Adipocyte (in vitro differentiated cells): Measurements from ENCODE around the gene TIPIN.
"Not testable (repeated sequence)": the region's sequence is repeated elsewhere in the genome, so short reads cannot be mapped to it uniquely, and the experiment has no call there.

Experiments used
- DNase-seq: peaks from one replicate; pipeline ENCODE4 v3.0.0-alpha.2; 2015; ENCODE audit warnings: low read depth
- H3K27me3 ChIP-seq: replicated peaks from 2 replicates; pipeline ENCODE4 v1.7.0; 2013; ENCODE audit warnings: mild to moderate bottlenecking, low read length, moderate library complexity; ENCODE audit not compliant: control insufficient read depth, insufficient read depth
- H3K36me3 ChIP-seq: 2 replicates; pipeline ENCODE4 v1.7.0; 2013; ENCODE audit warnings: low read length, mild to moderate bottlenecking, moderate library complexity; ENCODE audit not compliant: control insufficient read depth, insufficient read depth, severe bottlenecking
- H3K4me1 ChIP-seq: 2 replicates; pipeline ENCODE4 v1.7.0; 2013; ENCODE audit warnings: mild to moderate bottlenecking, low read length, moderate library complexity; ENCODE audit not compliant: control insufficient read depth, insufficient read depth
- H3K4me3 ChIP-seq: 2 replicates; pipeline ENCODE4 v1.7.0; 2013; ENCODE audit warnings: mild to moderate bottlenecking, low read length, moderate library complexity
- H3K9ac ChIP-seq: 2 replicates; pipeline ENCODE4 v1.7.0; 2013; ENCODE audit warnings: mild to moderate bottlenecking, low read length, moderate library complexity
- H3K9me3 ChIP-seq: 2 replicates; pipeline ENCODE4 v1.7.0; 2013; ENCODE audit warnings: mild to moderate bottlenecking, low read length, moderate library complexity; ENCODE audit not compliant: control insufficient read depth

The TIPIN gene

DNA sequence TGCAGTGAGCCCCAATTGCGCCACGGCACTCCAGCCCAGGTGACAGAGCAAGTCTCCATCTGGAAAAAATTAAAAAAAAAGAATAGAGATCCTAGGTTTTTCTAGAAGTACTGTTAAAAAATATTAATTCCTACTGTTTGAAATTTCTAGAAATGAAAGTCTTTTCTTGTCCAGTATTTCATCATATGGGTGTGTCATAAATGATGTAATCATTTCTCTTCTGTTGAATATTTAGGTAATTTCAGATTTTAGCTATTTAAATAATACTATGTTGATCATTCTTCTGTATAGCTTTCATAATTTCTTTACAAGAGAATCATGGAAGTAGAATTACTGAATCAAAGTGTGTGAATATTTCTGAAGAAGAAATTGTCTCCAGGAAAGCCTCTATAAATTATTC lies 24.9 kb upstream of the TIPIN start:
- peak; percentile 30 for DNase-seq
- not testable (repeated sequence) for H3K27me3 ChIP-seq, H3K9ac ChIP-seq, H3K4me3 ChIP-seq, H3K9me3 ChIP-seq, H3K4me1 ChIP-seq, H3K36me3 ChIP-seq

- Histone ChIP-seq H3K9ac (no peak overlapping the region), H3K9me3 (peaks cover 5% of the 10 kb centered on the region), H3K4me1 (no peaks in the 10 kb centered on the region), H3K36me3 (no peaks in the 10 kb centered on the region), H3K27me3 (no peaks in the 10 kb centered on the region), H3K4me3 (no peak overlapping the region)
- DNase-seq: no peak
These were observed 22.4 kb upstream of the TIPIN start for GRCh38 chr15:66378814-66379430.

- H3K4me3 ChIP-seq: no peak overlapping the region
- peaks cover 4% of the 10 kb centered on the region for H3K4me1 ChIP-seq
- H3K9me3 ChIP-seq: peaks cover 5% of the 10 kb centered on the region
- DNase-seq: no peak
- H3K36me3 ChIP-seq: no peaks in the 10 kb centered on the region
- H3K9ac ChIP-seq: no peak overlapping the region
- no peaks in the 10 kb centered on the region for H3K27me3 ChIP-seq
These were observed 17.7 kb upstream of the TIPIN start for GRCh38 chr15:66374179-66374578.

- no peaks in the 10 kb centered on the region for H3K27me3 ChIP-seq
- no peaks in the 10 kb centered on the region for H3K36me3 ChIP-seq
- H3K9ac ChIP-seq: peak overlapping the region; percentile 38
- H3K9me3 ChIP-seq: peaks cover 5% of the 10 kb centered on the region
- peak; percentile 34 for DNase-seq
- H3K4me3 ChIP-seq: peak overlapping the region; percentile 65
- peaks cover 4% of the 10 kb centered on the region for H3K4me1 ChIP-seq
These were observed 13.5 kb upstream of the TIPIN start for GRCh38 chr15:66369773-66370651.

GRCh38 chr15:66364944-66365528 lies 8.6 kb upstream of the TIPIN start:
- Histone ChIP-seq H3K9ac (no peak overlapping the region), H3K27me3 (no peaks in the 10 kb centered on the region), H3K9me3 (no peaks in the 10 kb centered on the region), H3K4me3 (no peak overlapping the region), H3K4me1 (peaks cover 2% of the 10 kb centered on the region), H3K36me3 (no peaks in the 10 kb centered on the region)
- DNase-seq: no peak

- no peaks in the 10 kb centered on the region for H3K9me3 ChIP-seq
- H3K4me1 ChIP-seq: no peaks in the 10 kb centered on the region
- H3K9ac ChIP-seq: no peak overlapping the region
- H3K27me3 ChIP-seq: no peaks in the 10 kb centered on the region
- no peaks in the 10 kb centered on the region for H3K36me3 ChIP-seq
- DNase-seq: no peak
- H3K4me3 ChIP-seq: no peak overlapping the region
These were observed 6.3 kb upstream of the TIPIN start for GRCh38 chr15:66362776-66363175.

DNA sequence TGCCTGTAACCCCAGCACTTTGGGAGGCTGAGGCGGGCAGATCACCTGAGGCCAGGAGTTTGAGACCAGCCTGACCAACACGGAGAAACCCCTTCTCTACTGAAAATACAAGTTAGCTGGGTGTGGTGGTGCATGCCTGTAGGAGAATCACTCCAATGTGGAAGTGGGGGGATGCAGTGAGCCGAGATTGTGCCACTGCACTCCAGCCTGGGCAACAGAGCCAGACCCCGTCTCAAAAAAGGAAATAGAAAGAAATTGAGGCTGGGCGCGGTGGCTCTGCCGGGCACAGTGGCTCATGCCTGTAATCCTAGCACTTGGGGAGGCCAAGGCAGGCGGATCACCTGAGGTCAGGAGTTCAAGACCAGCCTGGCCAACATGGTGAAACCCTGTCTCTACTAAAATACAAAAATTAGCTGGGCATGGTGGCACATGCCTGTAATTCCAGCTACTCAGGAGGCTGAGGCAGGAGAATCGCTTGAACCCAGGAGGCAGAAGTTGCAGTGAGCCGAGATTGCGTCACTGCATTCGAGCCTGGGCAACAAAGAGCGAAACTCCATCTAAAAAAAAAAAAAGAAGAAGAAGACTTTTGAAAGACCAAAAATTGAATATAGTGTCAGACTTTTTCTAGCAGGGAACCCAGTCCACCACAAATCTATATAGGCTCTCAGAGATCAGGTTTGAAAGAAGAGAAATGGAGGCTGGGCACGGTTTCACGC lies 5.4 kb upstream of the TIPIN start:
- H3K27me3 ChIP-seq, DNase-seq, H3K36me3 ChIP-seq, H3K9ac ChIP-seq, H3K4me3 ChIP-seq, H3K4me1 ChIP-seq, H3K9me3 ChIP-seq: not testable (repeated sequence)

DNA sequence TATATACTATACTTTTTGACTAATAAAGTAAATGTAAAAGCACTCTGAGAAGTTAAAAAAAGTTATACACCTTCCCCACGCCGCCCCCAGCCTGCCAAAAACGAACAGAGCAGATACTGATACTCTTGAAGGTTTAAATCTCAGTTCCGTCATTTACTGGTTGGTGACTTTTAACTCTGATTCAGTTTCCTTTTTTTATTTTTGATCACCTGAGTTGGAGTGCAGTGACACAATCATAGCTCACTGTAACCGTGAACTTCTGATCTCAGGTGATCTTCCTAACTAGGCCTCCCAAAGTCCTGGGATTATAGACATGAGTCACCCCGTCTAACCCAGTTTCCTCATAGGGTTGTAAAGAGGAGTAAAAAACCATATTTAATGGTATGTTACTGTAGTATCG lies 3.3 kb upstream of the TIPIN start:
- DNase-seq: no peak
- no peaks in the 10 kb centered on the region for H3K36me3 ChIP-seq
- H3K9me3 ChIP-seq: no peaks in the 10 kb centered on the region
- peaks cover 6% of the 10 kb centered on the region for H3K4me1 ChIP-seq
- H3K27me3 ChIP-seq: no peaks in the 10 kb centered on the region
- H3K4me3 ChIP-seq: no peak overlapping the region
- no peak overlapping the region for H3K9ac ChIP-seq

- peaks cover 3% of the 10 kb centered on the region for H3K36me3 ChIP-seq
- DNase-seq: no peak
- no peaks in the 10 kb centered on the region for H3K9me3 ChIP-seq
- peak overlapping the region; percentile 91 for H3K4me3 ChIP-seq
- no peaks in the 10 kb centered on the region for H3K27me3 ChIP-seq
- peak overlapping the region; percentile 94 for H3K9ac ChIP-seq
- peaks cover 6% of the 10 kb centered on the region for H3K4me1 ChIP-seq
These were observed 467 bp downstream of the TIPIN start for GRCh38 chr15:66356077-66356358.

- H3K27me3 ChIP-seq, DNase-seq, H3K4me3 ChIP-seq, H3K9me3 ChIP-seq, H3K4me1 ChIP-seq, H3K9ac ChIP-seq: not testable (repeated sequence)
- H3K36me3 ChIP-seq: peaks cover 13% of the 10 kb centered on the region
These were observed 8.0 kb downstream of the TIPIN start for GRCh38 chr15:66348530-66348929.

DNA sequence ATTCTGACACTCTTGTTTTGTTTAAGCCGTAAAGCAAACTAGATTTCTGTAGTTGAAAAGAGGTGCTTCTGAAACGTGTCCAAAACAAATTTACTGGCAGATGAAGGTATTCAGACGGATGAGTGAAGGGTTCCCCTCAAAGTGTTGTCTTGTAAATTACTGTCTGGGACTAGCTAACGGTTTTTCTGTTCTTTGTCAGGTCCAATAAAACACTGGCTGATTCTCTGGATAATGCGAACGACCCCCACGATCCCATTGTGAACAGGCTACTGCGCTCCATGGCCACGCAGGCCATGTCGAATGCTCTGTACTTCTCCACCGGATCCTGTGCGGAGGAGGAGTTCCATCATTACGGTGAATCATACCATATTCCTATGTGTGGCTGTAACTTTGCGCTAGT lies 27.7 kb downstream of the TIPIN start:
- no peak for DNase-seq
- no peaks in the 10 kb centered on the region for H3K27me3 ChIP-seq
- no peaks in the 10 kb centered on the region for H3K4me1 ChIP-seq
- no peaks in the 10 kb centered on the region for H3K9me3 ChIP-seq
- H3K9ac ChIP-seq: no peak overlapping the region
- H3K36me3 ChIP-seq: peaks cover 78% of the 10 kb centered on the region
- no peak overlapping the region for H3K4me3 ChIP-seq
